Activated CD4-positive, CD25-positive, alpha-beta regulatory T cell treated with anti-CD3 and anti-CD28 coated beads, Interleukin-2, amount 50 U/mL, for 16 hours (primary cell): ENCODE data around the gene LSM14A.

Experiments
- DNase-seq: peaks from one replicate; pipeline ENCODE4 v3.0.0-alpha.2; 2020; ENCODE audit warnings: low read depth, low spot score

Gene LSM14A

DNA sequence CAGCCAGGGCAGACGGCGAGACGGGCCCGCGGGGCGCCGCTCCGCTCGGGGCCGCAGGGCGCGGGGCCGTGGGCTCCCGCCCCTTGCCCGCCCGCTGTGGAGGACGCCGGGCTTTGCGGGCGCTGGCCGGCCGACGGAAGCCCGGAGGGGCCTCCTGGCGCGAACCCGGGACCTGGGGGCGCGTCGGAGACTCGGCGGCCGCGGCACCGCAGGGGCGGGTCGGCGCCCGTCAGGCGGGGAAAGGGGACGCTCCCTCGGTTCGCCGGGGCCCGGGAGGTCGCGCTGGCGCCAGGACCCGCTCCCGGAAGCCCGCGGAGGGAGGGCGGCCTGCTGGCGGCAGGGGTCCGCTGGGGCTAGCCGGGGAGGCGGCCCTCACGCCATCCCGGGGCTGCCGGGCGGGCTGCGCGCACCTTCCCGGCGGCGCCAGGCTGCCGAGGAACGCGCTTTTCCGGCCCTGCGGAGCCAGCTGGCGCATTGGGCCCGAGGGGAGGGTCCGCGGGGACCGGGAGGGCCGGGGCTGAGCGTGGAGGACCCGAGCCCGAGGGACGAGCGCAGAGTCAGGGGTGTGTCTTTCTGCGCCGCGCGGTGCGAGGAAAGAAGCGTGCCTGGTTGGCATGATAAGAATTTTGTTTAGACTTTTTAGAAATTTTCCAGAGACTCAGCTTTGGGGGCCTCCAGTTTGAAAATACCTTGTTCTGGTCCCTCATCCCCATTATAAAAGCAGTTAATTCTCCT is 82.6 kb downstream of the LSM14A start:
- no peak for DNase-seq

DNA sequence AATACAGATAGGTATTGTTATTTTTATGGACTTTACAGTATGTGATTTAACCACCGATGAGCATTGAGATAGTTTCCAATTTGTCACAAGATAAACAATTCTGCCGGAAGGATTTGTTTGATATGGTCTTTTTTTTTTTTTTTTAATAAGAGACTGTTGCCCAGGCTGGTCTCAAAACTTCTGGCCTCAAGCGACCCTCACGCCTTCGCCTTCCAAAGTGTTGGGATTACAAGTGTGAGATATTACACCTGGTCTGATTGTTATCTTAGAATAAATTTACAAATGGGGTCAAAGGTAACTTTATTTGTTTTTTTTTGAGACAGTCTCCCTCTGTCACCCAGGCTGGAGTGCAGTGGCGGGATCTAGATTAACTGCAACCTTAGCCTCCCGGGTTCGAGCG is 83.2 kb downstream of the LSM14A start:
- DNase-seq, result no peak

DNA sequence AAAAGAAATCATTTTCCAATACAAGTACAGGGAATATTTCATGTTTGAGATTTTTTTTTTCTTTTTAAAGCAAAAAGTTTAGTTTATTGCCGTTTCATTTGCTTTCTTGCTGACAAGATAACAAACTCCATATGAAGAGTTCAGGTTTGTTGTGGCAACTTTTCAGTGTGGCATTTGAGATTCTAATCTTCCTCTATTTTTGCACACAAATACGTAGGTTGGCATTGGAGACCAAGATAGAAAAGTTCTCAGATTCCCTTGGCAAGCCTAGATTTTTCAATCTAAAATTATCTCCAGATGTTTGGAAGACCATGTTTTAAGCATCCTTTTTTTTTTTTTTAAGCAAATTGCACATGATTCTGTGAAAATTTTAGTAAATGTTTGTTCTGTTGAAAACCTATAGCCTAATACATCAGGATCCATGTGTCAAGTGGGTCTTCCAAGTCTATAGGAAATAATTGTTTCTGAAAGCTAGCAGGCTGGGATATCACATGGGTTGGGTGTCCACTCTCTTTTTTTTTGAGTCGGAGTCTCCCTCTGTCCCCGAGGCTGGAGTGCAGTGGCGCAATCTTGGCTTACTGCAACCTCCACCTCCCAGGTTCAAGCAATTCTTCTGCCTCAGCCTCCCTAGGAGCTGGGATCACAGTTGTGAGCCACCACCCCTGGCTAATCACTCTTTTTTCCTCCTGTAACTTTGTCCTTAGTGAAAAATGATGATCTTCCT is 84.7 kb downstream of the LSM14A start:
- DNase-seq, result no peak

DNA sequence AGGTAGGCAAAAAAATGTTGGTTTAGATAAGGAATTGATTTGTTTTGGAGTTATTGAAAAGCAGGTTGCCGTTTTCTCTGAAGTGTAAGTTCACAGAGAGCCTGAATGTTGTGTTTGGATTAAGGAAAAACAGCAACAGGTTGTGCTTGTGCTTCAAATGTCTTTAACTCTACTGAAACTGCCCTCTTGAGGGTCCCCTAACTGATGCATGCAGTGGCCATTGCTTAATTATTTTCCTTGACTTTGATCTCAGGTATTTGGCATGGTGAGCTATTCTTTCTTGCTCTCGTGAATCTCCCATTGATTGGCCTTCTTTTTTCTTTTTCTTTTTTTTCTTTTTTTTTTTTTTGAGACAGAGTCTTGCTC is 85.2 kb downstream of the LSM14A start:
- no peak for DNase-seq

DNA sequence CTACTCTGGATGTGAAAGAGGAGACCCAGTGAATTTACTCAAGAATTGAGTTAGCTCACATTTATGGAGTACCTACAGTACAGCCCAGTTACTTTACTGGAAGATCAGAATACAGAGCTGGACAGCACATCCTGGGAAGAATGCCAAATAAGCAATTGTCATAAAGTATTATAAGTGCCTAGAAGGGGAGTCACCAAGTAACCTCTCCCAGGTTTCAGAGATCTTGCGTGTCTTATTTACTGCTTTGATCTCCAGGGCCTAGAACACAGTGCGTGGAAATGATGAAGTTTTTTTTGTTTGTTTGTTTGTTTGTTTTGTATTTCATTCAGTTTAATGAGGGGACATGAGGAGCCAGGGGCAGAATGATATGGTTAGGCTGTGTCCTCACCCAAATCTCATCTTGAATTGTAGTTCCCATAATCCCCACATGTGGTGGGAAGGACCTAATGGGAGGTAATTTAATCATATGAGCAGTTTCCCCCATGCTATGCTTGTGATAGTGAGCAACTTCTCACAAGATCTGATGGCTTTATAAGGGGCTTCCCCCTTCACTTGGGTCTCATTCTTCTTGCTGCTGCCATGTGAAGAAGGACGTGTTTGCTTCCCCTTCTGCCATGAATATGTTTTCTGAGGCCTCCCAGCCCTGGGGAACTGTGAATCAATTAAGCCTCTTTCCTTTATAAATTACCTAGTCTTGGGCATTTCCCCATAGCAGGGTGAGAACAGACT is 87.2 kb downstream of the LSM14A start:
- no peak for DNase-seq

DNA sequence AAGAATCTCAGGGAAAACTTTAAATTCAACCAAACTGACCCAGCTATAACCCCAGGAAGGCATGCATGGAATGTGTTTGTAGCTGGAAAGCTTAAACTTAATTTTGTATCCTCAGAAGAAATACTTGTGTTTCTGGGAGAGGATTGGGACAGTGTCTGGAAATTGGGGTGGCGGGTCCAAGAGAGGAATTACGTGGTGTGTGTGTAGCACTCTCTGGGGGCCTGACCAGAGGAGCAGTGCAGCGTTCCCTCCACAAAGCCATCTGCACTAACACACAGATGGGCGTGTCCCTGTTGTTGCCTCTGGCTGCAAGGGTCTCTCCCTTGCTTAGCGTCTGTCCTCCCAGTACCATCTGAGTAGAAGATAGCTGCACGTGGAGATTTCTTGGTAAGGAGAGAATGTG is 88.5 kb downstream of the LSM14A start:
- DNase-seq, result no peak

DNA sequence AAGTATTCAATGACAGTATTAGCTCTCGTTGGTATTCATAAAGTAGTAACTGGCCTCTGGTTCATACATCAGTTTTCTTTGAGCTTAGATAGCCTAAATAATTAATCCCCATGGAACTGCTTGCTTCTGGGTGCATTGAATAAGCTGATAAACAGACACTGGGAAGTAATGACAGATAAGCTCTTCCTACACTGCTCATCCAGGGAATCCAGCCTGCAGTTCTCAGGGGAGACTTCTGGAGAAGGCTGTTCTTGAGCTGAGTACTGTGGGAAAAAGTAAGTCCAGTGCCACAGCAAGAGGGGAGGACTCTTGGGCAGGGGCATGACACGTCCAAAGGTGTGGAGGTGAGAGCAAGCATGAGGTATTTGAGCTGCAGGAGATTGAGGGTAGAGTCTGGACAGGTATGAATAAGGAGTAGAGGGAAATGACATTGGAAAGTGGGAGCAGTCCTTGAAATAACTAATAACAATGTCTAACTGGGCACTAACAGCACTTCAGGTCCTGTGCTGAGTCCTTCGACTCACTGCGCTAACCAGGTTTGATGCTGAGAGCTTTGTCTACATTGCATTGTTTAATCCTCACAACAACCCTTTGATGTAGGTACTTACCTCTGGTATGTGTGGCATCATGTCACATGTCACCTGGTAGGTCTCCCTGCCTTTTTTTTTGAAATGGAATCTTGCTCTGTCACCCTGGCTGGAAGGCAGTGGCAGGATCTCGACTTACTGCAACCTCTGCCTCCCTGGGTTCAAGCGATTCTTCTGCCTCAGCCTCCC is 89.2 kb downstream of the LSM14A start:
- DNase-seq, result no peak

DNA sequence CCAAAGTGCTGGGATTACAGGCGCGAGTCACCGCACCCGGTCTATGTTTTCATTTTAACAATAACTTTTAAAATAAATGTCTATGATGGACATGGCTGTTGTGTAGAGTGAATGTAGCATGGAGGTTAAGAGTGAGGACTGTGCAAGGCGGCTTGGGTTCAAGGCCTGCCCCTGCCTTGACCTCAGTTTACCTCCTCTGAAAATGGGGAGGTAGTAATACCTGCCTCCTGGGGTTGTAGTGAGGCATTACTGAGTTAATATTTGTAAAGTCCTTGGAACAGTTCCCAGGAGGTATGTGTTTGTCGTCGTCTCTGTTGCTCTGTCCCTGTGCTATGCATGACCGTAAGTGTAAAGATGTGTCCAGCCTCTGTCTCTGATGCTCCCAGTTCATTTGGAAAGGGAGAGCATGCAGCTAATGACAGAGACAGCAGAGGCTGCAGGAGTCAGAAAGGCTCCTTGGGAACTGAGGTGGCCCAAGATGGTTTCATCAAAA is 91.5 kb downstream of the LSM14A start:
- no peak for DNase-seq

DNA sequence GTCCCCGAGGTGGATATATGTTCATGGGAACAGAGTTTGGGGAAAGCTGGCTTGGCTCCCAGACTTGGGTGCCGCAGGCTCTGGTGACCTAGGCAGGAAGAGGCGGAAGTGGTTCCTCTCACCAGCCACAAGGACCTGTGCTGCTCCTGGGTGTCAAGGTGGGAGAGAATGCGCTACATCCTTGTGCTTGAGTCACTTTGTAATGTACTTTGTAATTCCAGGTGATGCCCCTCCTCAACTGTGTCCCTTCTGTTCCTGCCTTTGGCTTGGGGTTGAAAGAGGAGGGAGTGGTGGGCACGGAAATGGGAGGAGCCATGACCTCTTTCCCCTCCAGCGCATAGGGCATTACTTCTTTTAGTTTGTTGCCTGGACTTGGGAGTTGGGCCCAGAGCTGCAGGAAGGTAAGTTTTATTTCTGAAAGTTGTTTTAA is 92.9 kb downstream of the LSM14A start:
- DNase-seq, result no peak

DNA sequence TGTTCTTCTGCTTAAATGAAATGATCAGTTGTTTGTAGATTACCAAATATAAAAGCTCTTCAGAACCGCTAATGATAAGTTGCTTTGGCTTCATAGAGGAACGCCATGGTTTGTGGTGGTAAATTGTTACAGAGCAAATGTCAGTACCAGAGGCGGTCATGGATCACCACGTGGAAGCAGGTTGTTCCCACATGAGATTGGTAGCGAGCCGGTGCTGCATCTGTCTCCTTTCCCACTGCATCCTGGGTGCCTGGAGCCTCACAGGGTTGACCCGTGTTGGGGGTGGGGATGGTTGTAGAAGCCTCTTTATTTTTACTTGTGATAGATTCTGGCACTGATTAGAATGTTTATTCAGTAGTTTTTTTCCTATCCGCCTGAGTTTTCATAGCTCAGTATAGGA is 96.8 kb downstream of the LSM14A start:
- DNase-seq, result no peak

DNA sequence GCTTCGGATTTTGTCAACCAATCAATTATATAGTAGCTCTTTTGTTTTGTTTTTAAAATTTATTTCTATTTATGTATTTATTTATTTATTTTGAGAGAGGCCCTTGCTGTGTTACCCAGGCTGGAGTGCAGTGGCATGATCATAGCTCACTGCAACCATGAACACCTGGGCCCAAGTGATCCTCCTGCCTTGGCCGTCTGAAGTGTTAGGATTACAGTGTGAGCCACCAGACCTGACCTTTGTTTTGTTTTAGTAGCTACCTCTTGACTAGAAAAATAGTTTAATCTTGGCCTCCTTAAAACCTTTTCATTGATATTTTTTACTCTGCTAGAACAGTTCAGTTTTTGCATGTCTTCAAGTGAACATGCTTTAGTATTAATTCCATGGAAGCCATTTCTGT is 97.2 kb downstream of the LSM14A start:
- DNase-seq, result no peak

DNA sequence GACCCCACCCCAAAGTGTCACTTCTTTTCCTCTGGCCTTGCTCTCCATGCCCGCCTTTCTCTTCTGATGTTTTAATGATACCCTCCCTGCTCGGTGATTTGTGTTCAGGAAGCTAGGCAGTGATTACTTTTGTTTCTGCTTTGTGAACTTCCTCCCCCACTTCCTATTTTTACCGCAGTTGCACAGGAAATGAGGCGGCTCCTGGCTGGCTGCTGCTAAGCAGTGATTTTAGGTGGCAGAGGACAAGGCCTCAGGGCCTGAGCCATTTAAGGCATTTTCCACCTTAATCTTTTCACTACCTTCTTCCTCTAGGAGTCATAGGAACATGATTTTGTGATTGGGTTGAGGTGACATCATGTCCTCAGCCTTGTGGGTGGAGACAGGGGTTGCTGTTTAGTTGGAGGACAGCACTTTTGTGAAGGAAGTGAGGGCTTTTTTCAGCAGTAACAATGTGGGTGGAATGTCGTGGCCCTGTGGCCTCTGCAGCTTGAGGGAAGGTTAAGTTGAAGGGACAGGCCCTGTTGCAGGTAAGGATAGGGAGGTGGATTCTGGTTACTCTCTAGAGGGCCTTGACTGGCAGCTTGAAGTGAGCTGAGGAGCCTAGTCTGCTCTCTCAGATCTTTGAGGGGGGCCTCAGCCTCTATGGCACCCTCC is 97.8 kb downstream of the LSM14A start:
- DNase-seq, result peak; percentile 65

DNA sequence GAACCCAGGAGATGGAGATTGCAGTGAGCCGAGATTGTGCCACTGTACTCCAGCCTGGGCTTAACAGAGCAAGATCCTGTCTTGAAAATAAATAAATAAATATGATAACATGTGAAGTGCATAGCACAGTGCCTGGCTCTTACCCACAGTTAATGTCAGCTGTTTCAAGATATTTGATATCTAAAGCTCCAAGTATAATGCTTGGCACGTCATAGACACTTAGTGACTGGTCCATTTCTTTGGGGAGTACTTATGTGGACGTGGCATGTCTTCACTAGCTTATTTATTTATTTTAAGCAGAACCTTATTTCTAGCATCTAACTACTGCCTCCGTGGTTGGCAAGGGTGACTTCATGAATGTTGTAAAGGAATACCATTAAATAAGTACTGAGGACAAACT is 100.8 kb downstream of the LSM14A start:
- DNase-seq, result no peak

DNA sequence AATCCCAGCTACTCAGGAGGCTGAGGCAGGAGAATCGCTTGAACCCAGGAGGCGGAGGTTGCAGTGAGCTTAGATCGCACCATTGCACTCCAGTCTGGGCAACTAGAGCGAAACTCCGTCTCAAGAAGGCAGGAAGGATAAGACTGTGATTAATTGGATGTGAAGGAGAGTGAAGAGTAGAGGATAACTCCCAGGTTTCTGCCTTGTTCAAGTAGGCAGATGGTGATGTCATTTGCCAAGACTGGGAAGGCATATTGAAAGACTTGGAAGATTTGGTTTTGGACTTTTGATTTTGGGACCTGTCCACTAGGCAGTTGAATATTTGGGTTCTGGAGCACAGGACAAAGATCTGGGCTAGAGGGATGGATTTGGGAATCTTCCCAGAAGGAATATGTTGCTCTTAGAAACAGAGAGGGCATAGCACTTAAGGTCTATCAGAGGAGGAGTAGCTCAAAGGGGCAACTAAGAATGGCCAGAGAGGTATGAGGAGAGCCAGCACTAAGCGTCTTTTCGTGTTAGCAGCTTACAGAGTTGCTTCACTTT is 102.1 kb downstream of the LSM14A start:
- DNase-seq, result no peak

DNA sequence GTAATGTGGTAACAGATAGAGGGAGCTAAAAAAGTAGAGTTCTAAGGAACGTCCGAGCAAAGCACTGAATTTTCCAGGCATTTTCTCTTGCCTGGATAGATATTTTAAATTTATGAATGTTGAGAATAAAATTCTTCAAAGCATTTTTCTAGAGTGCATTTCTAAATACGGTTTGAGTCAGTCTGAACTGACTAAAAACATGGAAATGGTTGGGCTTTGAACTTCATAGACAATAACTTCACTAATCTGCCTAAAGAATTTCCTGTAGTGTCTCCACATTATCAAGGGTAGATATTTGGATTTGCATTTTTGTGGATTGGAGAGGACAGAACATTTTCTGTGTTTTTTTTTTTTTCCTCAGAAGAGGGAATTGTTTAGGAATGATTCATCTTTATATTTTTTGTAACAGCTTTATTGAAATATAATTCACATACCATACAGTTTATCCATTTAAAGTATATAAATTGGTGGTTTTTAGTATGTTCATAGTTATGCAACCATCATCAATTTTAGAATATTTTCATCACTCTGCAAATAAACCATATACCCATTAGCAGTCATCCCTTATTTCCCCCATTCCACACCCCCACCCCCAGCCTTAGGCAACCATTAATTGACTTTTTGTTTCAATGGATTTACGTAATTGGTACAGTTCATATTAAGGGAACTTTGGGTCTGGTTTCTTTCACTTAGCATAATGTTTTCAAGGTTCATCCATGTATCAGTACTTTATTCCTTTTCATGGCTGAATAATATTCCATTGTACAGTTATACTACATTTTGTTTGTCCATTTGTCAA is 102.7 kb downstream of the LSM14A start:
- no peak for DNase-seq

DNA sequence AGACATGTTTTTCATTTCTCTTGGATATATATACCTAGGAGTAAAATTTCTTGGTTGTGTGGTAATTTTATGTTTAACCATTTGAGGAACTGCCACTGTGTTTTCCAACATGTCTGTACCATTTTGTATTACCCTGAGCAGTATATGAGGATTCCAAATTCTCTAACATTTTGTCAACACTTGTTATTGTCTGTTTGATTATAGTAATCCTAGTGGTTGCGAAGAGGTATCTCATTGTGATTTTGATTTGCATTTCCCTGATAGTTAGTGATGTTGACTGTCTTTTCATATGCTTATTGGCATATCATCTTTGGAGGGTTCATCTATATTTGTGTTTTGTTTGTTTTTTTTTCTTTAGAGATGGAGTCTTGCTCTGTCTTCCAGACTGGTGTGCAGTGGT is 103.4 kb downstream of the LSM14A start:
- no peak for DNase-seq

DNA sequence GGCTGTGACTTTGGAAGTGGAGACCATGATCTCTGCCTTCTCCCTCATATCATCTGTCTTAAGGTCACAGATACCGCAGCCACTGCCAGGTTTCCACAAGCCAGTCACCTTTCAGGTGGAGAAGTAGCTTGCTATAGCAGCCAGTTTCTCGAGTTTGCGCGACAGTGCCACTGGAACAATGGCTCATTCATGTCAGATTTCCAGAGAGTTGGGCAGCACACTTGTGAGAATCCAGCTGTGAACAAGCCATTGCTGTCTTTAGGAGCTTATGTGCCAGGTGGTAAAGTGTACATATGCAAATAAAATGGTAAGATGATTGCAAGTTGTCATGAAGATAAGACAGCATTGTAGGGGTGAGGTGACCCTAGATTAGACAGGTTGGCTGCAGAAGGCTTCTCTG is 104.3 kb downstream of the LSM14A start:
- DNase-seq, result no peak

DNA sequence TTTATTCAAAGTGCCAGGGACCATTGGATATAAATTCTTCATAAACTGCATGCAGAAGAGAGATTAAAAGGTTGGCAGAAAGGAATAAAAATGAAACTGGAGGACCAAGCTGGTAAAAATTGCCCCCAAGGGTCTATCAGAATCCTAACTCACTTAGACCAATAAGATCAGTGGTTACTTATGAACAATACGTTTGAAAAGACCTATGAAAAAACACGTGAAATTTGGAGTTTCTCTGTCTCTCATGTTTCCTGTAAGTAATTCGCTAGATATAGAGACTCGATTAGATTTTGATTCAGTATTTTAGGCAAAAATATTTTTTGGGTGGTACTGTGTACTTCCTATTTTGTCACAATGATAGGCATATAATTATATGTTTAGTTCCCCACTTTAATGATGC is 104.9 kb downstream of the LSM14A start:
- no peak for DNase-seq

DNA sequence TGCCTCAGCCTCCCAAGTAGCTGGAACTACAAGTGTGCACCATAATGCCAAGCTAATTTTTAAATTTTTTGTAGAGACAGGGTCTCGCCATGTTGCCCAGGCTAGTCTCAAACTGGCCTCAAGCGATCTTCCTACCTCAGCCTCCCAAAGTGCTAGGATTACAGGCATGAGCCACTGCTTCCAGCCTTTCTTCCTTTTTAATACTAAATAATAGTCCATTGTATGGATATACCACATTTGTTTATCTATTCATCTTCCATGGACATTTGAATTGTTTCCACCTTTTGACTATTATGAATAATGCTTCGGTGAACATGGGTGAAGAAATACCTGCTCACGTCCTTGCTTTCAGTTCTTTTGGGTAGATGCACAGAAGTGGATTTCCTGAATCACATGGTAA is 106.5 kb downstream of the LSM14A start:
- DNase-seq, result no peak
